NCI-H526 treated with DMSO at 0.1 percent for 48 hours (cell line): Measurements from ENCODE around the gene ATP1B1.

Experiments
- DNase-seq: peaks from one replicate; lab custom pipeline; 2025; lab: John Stamatoyannopoulos, UW

The ATP1B1 gene

GRCh38 chr1:169106095-169106920 lies at the start of gene ATP1B1:
Gene ATP1B1 (plus strand): TSS chr1:169106690. CDS start chr1:169106830, 140 bp downstream.
- peak; percentile 98 for DNase-seq

GRCh38 chr1:169059421-169059820 lies 47.1 kb upstream of the ATP1B1 start:
- no peak for DNase-seq

DNA sequence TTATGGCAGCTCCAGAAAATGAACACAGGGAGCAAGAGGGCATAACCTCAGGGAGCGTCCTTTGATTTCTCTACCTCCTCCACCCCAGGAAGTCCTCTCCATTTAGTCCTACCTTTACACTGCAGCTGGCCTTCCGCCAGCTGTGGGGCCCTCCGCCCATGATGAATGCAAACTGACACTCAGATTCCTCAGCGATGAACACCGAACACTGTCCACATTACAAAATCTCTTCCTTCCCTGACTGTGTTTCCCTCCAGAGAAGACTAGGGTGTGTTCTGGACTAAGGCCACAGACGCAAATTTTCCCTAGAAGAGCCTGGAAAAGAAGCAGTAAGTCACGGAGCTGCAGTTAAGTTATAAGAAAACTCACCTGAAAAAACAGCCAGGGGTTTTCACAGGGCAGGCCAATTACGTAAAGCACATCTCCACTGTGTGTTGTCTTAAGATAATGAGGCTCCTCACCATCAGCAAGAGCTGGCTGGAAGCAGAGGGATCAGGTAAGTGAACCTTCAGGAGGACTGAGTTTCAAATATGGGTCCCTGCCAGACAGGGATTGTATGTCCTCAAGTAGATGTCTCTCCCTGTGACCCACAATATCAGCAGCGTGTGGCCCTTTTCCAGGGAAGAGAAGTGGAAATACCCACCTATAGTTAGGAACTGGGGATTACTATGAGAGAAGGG lies 46.3 kb upstream of the ATP1B1 start:
- peak; percentile 88 for DNase-seq

DNA sequence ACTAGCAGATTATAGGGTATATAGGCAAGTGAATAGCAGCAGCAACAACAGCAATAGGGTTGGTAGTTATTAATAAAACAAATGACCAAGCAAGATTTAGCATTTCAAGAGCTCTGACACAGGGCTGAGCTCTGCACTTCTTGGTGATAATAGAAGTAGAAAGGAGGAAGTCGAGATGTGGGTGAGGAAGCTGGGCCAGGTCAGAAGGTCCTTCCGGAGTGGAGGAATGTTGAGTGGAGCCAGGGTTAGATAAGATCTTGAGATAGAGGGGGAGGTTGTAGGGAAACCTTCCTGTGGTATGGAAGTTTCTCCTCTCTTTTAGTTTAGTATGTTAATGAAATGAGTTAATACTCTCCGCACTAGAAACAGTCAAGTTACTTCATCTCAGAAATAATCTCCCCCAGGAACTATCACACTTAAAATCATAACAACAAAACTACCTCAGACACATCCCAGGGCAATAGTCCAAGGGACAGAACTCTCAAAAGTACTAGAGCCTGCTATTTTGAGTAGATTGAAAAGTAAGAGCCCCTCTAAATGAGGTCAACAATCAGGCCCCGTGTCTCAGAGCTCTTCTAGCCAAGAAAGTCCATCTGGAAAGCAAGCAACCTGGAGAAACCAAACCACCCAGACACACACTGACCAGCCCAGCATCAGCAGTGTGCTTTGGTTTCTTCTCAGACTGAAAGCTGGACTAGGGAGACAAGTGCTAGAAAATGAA lies 45.4 kb upstream of the ATP1B1 start:
- no peak for DNase-seq

- DNase-seq: no peak
Observed at GRCh38 chr1:169062152-169062551, 44.3 kb upstream of the ATP1B1 start.

GRCh38 chr1:169064103-169064502 lies 42.4 kb upstream of the ATP1B1 start:
- no peak for DNase-seq

DNA sequence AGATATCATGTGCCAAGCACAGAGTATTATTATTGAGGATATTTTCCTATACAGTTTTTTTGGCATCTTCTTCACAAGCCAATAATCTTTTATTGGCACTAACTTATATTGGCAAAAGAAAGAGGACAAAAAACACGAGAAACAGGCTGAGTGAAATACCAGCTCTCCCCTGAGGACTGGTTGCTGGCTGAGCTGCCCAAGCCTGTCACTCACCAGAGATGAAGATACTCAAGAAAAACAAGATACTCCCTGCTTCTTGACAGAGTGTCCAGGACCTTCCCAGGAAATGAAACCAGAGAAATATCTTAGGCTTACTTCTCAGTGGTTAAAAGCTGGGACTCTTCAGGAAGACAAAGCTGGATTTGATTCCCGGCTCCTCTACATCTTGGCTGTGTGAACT lies 35.9 kb upstream of the ATP1B1 start:
- no peak for DNase-seq

- no peak for DNase-seq
Observed at GRCh38 chr1:169070958-169071357, 35.5 kb upstream of the ATP1B1 start.

DNA sequence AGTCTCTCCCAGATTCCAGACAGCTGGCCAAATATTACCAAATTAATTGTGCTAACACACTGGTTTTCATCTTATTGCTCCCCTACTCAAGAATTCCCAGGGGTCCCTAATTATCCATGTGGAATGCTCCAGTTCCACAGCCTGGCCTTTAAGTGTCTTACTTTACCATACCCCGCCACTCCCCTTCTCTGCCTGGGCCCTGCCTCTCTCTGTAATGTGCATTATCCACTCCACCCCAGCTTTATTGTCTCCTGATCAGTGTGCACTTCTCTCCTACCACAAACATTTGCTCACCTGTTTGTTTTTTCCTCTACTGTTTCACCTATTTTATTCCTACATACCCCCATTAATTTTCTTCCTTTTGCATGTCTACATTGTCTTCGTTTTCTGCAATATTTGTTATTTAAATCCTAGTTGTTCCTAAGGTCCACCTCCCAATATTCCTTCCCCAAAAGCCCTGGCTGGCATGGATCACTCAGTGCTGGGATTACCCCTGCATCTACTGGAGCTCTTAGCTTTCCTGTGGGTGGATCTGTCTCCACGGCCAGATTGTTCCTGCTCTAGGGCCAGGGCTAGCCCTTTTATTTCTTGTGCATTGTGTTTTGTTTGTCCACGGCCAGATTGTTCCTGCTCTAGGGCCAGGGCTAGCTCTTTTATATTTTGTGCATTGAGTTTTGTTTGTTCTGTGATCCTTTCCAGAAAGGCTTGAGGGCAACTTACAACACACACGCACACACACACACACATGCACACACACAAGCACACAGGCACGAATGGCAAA lies 33.4 kb upstream of the ATP1B1 start:
- no peak for DNase-seq

- DNase-seq: no peak
Observed at GRCh38 chr1:169078163-169078883, 28.2 kb upstream of the ATP1B1 start.

DNA sequence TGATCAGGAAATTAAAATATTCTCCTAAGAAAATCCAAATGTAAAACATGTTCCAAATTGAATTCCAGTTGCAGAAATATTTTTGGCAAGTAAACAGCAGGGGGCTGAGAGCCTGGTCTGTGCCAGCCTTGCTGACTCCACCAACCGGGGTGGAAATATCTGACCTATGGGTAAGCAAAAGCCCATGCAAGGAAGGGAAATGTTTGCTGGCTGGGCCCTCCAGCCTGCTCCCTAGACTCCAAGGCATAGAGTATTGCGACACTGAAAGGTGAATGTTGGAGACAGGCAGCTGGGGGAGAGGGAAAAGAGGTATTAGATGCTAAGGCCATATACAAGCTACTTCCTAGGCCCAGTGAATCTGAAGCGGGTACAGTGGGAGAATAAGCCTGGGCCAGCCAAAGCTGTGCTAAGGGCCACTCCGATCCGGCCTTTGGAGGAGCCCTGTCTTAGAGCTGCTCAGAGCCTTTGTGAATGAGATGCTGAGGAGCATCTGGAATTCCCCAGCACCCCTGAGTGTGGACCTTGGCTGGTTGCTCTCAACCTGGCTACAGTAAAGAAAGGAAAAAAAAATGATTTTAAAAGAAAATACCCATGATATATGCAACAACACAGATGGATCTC lies 24.9 kb upstream of the ATP1B1 start:
- DNase-seq: no peak

GRCh38 chr1:169085911-169086310 lies 20.6 kb upstream of the ATP1B1 start:
- no peak for DNase-seq

- DNase-seq: no peak
Observed at GRCh38 chr1:169086603-169087455, 19.7 kb upstream of the ATP1B1 start.

DNA sequence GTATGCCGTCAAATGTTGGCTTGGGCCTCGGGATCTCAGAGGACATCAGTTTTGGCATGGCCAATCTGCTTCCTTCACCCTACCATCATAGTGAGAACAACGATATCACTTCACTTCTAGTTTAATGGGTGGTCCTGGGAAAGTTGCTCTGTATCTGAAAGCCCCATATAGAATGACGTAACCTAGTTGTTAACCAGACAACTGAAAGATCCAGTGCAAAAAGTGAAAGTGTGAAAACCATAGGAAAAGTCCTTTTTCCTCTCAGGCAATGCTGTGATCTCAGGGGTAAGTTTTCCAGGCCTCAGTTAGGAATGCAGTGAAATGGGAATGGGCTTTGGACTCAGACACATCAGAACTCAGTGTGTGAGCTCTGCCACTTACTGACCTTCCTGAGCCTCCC lies 18.6 kb upstream of the ATP1B1 start:
- no peak for DNase-seq

DNA sequence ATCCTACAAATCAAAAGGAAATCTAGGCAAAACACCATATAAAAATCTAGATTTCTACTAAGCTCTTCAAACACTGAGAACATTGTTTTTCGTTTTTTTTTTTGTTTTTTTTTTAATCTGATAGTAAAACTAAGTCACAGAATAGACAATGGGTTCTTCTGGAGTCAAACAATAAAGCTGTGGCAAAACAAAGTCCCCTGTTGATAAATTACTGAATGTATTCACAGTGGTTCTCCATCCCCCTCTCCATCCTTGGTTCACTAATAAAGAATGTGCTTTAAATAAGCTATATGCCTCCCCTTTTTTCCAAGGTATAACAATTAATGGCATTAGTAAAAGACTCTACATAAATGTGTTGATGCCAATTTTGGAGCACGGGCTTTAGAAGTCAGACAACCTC lies 16.7 kb upstream of the ATP1B1 start:
- no peak for DNase-seq

- no peak for DNase-seq
Observed at GRCh38 chr1:169090308-169090899, 16.1 kb upstream of the ATP1B1 start.

DNA sequence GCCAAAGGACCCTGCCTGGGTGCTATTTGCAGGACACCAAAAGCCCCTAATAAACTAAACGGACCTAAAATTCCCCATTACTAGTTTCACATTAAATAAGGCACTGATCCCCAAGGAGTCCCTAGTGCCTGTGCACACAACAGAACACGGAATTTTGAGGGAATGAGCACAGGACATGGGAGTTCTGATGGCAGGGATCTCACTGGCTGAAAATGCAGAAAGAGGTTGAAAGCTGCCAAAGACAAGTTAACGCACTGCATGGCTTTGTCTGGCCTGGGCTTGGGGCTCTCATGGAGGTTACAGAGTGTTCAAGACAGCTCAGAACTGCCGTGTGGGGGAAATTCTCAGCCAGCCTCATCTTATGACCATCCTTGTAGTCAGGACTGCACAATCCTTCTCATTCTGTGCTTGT lies 15.6 kb upstream of the ATP1B1 start:
- no peak for DNase-seq

DNA sequence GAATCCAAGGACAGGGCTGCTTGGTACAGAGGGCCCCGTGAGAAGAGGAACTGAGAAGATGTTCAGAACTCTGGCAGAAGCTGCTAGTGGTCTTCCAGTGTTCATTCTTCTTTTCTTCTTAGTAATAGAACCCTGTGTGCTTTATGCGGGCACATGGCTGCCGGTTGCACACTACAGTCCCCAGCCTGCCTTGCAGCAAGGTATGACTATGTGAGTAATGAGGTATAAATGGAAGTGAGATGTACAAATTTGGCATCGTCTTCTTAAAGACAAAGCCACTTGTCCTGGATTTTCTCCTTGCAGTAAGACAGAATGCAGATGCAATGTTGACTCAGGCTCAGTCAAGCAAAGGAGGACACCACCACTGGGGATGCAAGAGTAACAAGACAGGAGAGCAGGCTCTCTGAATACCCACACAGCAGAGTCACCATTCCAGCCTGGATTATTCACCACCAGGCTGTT lies 15.0 kb upstream of the ATP1B1 start:
- DNase-seq: no peak

DNA sequence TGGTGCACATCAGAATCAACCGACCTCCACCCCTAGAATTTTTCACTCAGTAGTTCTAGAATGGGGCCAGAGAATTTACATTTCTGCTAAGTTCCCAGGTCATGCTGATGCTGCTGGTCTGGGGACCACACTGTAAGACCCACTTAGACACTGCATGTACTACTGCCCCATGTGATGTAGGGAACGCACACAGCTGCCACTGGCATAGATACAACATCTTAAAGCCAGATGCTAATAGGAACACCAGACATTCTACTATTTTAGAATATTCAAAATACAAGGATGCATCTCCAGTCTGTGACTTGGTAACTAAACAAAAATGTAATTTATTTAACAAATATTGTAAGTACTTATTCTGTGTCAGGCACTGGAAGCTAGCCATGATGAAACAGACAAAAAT lies 14.1 kb upstream of the ATP1B1 start:
- no peak for DNase-seq
